Lower leg skin (tissue), 3 donors: ENCODE results near the gene ITGA2.
A peak's percentile ranks its signal among the peaks of the same experiment; 100 is the strongest.

Experiments used
- POLR2A ChIP-seq, 2 donors: fragments of 450-650 bp; IDR thresholded peaks; one replicate each; pipeline ENCODE4 v1.6.1; 2016 to 2017; ENCODE audit warnings: antibody characterized with exemption in 2 of 2, mild to moderate bottlenecking in 1 of 2, moderate library complexity in 1 of 2
- TF ChIP-seq, protein P1 (sequence below), 3 donors: fragments of 450-650 bp; IDR thresholded peaks; one replicate each; pipeline ENCODE4 v1.5.1; 2016; ENCODE audit warnings: antibody characterized with exemption in 3 of 3, mild to moderate bottlenecking in 3 of 3, moderate library complexity in 2 of 3

- TF ChIP-seq, protein P1, sequence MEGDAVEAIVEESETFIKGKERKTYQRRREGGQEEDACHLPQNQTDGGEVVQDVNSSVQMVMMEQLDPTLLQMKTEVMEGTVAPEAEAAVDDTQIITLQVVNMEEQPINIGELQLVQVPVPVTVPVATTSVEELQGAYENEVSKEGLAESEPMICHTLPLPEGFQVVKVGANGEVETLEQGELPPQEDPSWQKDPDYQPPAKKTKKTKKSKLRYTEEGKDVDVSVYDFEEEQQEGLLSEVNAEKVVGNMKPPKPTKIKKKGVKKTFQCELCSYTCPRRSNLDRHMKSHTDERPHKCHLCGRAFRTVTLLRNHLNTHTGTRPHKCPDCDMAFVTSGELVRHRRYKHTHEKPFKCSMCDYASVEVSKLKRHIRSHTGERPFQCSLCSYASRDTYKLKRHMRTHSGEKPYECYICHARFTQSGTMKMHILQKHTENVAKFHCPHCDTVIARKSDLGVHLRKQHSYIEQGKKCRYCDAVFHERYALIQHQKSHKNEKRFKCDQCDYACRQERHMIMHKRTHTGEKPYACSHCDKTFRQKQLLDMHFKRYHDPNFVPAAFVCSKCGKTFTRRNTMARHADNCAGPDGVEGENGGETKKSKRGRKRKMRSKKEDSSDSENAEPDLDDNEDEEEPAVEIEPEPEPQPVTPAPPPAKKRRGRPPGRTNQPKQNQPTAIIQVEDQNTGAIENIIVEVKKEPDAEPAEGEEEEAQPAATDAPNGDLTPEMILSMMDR (IDR thresholded peaks at IDR 0.05) = peak in 1 of 3 donors; percentile 72
- TF ChIP-seq POLR2A (IDR thresholded peaks at IDR 0.05) = no peak
Measured at GRCh38 chr5:52948418-52949076, 40.6 kb upstream of the ITGA2 start.
